ENCODE data around the gene MYCBP2.

MYCBP2 gene

GRCh38 chr13:77350811-77351210, 23.9 kb upstream of the MYCBP2 start (continued):
- TF ChIP-seq REST (tag by site-specific recombination; IDR thresholded peaks at IDR 0.05) (no peak), ZNF585B (tag by site-specific recombination; IDR thresholded peaks at IDR 0.05) (no peak), ZNF610 (tag by site-specific recombination; IDR thresholded peaks at IDR 0.05; ENCODE audit: borderline replicate concordance) (no peak), ZBTB17 (tag by site-specific recombination; IDR thresholded peaks at IDR 0.05) (no peak), PATZ1 (tag by site-specific recombination; IDR thresholded peaks at IDR 0.05) (no peak), ZNF146 (tag by site-specific recombination; IDR thresholded peaks at IDR 0.05) (no peak), ZNF23 (tag by site-specific recombination; IDR thresholded peaks at IDR 0.05; ENCODE audit: borderline replicate concordance) (no peak), SCRT1 (tag by site-specific recombination; IDR thresholded peaks at IDR 0.05; ENCODE audit: borderline replicate concordance) (no peak), ZBTB7A (tag by site-specific recombination; IDR thresholded peaks at IDR 0.05; ENCODE audit: low read depth) (no peak), ZNF747 (tag by site-specific recombination; IDR thresholded peaks at IDR 0.05) (no peak), GLI4 (tag by site-specific recombination; IDR thresholded peaks at IDR 0.05) (no peak)

- Histone ChIP-seq H3K27ac (ENCODE audit: extremely low read depth, low read depth, low read length) (no peak overlapping the region), H3K4me1 (ENCODE audit: control insufficient read depth, insufficient read depth, low read length) (no peaks in the 10 kb centered on the region), H3K9me3 (ENCODE audit: control insufficient read depth, insufficient read depth, low read depth, low read length) (no peaks in the 10 kb centered on the region), H3K4me3 (ENCODE audit: low read depth, low read length) (no peak overlapping the region), H3K36me3 (ENCODE audit: control insufficient read depth in 2 of 2, insufficient read depth in 1 of 2, low read length in 2 of 2) (no peaks in the 10 kb centered on the region)
- POLR2A ChIA-PET, result no interaction called here
- CTCF ChIA-PET, result no interaction called here
- no peak for TF ChIP-seq ZNF112 (tag by site-specific recombination; IDR thresholded peaks at IDR 0.05)
- TF ChIP-seq OSR2 (tag by site-specific recombination; IDR thresholded peaks at IDR 0.05), result no peak
- no peak for TF ChIP-seq IKZF3 (tag by site-specific recombination; IDR thresholded peaks at IDR 0.05)
- TF ChIP-seq ZNF792 (tag by site-specific recombination; IDR thresholded peaks at IDR 0.05), result no peak
- TF ChIP-seq ZSCAN30 (tag by site-specific recombination; IDR thresholded peaks at IDR 0.05), result no peak
- TF ChIP-seq ZNF548 (tag by site-specific recombination; IDR thresholded peaks at IDR 0.05), result no peak
- TF ChIP-seq ZBTB7A (tag by site-specific recombination; IDR thresholded peaks at IDR 0.05; ENCODE audit: low read depth), result no peak
- no peak for TF ChIP-seq ZNF341 (tag by site-specific recombination; IDR thresholded peaks at IDR 0.05; ENCODE audit: low read depth)
- TF ChIP-seq ZNF530 (tag by site-specific recombination; IDR thresholded peaks at IDR 0.05; ENCODE audit: low read depth), result no peak
- TF ChIP-seq ZSCAN16 (tag by site-specific recombination; IDR thresholded peaks at IDR 0.05), result no peak
- TF ChIP-seq ZBTB10 (tag by site-specific recombination; IDR thresholded peaks at IDR 0.05), result no peak
- TF ChIP-seq ZNF335 (tag by site-specific recombination; conservative IDR thresholded peaks at IDR 0.05), result no peak
- TF ChIP-seq ZNF239 (tag by site-specific recombination; IDR thresholded peaks at IDR 0.05), result no peak
- no peak for TF ChIP-seq ZNF677 (tag by site-specific recombination; IDR thresholded peaks at IDR 0.05)
- no peak for TF ChIP-seq ZNF426 (tag by site-specific recombination; IDR thresholded peaks at IDR 0.05)
- no peak for TF ChIP-seq ZNF449 (tag by site-specific recombination; IDR thresholded peaks at IDR 0.05)
- no peak for TF ChIP-seq ELK4 (IDR thresholded peaks at IDR 0.05; ENCODE audit: borderline replicate concordance, low read depth, low read length)
These were observed 22.5 kb upstream of the MYCBP2 start for GRCh38 chr13:77349365-77349764.

Data from HEK293 (cell line).